ENCODE measurements around the gene TBC1D5.

DNA sequence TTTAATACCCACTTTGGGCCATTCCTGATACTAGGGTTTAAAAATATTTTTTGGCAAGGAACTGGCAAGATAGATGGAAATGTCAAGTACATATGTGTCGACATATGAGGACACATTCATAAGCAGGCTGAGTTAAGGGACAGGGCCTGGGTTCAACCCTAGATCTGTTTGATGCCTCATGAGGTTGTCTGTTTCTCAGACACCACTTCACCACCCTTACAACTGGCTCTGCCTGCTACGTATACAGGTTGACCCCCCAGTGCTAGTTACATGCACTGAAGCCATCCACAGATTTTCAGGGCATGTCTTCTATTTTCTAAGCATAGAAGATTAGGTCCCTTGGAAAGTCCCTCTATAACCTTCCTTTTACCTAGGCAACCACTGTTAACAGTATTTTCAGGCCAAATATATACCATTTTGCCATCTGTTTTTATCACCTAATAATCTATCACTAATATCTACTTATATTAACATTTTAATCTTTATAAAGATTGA, 561.0 kb downstream of the TBC1D5 start:
- TF ChIP-seq PAX5 (IDR thresholded peaks at IDR 0.05; ENCODE audit: insufficient read depth, low read length, severe bottlenecking) (no peak), TAF1 (IDR thresholded peaks at IDR 0.05; ENCODE audit: low read depth, low read length) (no peak), POLR2A (IDR thresholded peaks at IDR 0.05; ENCODE audit: low read depth, low read length) (no peak), SPI1 (IDR thresholded peaks at IDR 0.05; ENCODE audit: low read depth, low read length) (no peak)
